HG02943 (cell line): ENCODE measurements around the gene GLS2.
"Not testable (repeated sequence)": the region's sequence is repeated elsewhere in the genome, so short reads cannot be mapped to it uniquely, and the experiment has no call there.

ENCODE experiments used
- ATAC-seq: cut with Tn5 transposase; IDR thresholded peaks from one replicate; pipeline ENCODE4 v1.9.1; 2021; ENCODE audit warnings: mild to moderate bottlenecking, low read depth, moderate library complexity; ENCODE audit not compliant: unreplicated experiment

GLS2 gene

DNA sequence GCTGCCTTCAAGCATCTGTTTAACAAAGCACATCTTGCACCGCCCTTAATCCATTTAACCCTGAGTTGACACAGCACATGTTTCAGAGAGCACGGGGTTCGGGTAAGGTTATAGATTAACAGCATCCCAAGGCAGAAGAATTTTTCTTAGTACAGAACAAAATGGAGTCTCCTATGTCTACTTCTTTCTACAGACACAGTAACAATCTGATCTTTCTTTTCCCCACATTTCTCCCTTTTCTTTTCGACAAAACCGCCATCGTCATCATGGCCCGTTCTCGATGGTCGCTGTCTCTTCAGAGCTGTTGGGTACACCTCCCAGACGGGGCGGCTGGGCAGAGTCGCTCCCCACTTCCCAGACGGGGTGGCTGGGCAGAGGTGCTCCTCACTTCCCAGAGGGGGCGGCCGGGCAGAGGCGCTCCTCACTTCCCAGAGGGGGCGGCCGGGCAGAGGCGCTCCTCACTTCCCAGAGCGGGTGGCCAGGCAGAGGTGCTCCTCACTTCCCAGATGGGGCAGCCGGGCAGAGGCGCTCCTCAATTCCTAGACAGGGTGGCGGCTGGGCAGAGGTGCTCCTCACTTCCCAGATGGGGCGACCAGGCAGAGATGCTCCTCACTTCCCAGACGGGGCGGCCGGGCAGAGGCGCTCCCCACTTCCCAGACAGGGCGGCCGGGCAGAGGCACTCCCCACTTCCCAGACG lies 5.6 kb upstream of the GLS2 start:
- not testable (repeated sequence) for ATAC-seq

DNA sequence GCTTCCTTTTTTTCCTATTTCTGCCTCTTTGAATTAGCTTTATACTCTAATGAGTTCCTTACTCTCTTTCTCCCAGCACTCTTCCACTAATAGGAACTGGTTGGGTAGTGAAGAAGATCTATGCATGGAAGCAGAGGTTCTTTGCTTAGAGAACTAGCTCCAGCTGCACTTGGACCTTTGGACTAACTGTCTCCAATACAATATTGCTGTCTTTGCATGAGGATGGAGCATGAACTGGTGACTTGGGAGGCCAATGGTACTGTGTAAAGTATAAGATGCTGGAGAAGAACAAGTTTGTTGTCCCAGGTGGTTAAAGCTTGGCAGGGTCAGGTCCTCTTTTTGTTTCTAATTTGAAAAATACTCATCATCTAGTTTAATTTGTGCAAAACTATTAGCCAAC lies 2.4 kb upstream of the GLS2 start:
- ATAC-seq: no peak

DNA sequence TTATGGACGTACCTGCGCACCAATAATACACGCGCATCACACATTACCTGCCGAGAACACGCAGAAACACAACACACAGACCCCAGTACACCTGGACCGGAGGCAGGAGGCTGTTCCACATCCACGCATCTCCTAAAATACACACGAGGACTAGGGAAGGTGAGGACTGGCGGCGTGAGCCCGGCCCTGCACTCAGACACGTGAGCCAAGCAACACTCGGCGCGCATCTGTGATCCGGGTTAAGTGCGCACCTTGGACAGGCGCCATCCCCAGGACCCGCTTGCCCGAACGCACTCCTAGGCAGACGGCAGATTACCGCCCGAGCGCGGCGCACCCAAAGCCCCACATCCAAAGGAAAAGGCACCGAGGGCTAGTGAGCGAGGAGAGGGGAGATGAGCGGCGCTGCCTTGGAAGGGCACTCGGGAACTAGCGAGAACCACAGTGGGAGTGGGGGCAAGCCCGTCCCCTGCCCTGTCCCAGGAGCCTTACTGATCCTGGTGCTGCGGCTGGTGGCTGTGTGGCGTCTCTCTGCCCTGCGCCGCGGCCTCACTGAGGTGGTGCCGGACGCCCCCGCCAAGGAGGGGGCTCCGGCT lies 417 bp downstream of the GLS2 start:
- peak; percentile 27 for ATAC-seq

DNA sequence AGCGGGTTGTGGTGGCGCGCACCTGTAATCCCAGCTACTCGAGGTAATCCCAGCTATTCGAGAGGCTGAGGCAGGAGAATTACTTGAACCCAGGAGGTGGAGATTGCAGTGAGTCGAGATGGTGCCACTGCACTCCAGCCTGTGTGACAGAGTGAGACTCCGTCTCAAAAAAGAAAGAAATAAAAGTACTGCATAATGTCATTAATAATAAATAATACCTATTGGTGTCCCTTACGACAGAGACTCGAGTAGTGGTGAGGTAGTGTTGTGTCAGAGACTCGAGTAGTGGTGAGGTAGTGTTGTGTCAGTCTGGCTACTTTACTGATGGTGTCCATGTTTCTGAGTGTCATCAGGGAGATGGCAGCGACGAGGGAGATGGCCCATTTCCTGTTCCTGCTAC lies 1.3 kb downstream of the GLS2 start:
- ATAC-seq: no peak

DNA sequence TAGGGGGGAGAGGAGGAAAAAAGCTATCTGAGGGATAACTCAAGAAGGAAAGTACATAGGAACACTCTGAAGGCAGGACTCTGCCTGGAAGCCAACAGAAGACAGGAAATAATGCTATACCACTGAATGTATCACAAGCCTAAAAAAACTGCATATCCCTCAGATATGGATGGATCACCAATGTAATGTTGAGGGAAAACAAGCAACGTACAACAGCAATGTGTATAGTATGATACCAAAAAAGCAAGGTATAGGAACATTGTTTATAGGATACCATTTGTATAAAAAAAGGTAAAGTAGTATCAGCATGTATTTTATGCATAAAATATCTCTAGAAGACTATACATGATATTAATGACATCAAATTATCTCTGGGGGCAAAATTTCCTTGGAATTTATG lies 3.4 kb downstream of the GLS2 start:
- no peak for ATAC-seq

DNA sequence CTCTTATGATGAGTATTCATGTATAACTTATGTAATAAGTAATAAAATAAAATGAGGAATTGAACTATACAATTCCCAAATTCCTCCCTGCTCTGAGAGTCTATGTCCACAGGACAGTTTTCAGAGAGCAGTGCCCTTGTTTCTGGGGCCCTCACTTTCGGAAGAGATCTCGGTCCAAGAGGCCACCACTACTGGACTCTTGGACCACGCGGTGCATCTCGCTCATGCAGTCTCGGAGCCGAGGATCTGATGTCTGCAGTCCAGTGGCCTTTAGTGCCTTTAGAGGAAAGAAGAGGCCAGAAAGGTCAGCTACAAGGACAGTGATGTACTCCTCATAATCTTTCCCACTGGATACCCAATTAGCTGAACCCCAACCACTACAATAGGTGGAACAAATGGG lies 8.3 kb downstream of the GLS2 start:
- ATAC-seq: no peak

DNA sequence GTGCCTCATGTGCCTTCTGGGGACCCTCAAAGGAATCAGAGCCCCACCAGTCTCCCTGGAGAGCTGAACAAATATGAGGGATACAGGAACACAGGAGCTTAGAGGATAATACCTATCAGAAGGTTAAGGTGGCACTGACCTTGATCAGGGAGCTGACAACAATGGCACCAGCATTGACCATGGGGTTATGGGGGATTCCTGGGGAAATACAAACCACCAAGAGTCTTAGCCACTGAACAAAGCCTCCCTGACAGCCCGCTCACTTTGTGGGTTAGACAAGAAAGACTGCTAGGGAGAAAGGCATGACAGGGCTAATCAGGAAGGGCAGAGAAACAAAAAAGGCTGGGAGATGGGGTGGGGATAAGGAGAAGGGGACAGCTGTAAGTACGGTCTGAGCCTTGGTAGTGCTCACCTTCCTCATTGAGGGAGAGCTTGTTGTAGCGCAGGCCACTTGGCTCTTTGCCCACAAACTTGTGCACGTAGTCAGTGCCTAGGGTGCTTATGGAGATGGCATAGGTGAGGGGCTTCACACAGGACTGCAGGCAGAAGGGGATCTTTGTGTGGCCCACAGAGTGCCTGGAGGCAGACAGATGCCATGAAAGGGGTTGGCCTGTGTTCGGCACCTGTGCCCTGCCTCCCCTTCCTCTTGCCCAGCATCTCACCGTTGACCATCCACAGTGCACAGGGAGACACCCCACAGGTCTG lies 10.3 kb downstream of the GLS2 start:
- no peak for ATAC-seq

- ATAC-seq: no peak
Measured at GRCh38 chr12:56476972-56477432, 11.0 kb downstream of the GLS2 start.

GRCh38 chr12:56476143-56476542 lies 11.8 kb downstream of the GLS2 start:
- no peak for ATAC-seq

- no peak for ATAC-seq
Measured at GRCh38 chr12:56474389-56474788, 13.6 kb downstream of the GLS2 start.

- no peak for ATAC-seq
Measured at GRCh38 chr12:56469007-56469930, 18.7 kb downstream of the GLS2 start.

DNA sequence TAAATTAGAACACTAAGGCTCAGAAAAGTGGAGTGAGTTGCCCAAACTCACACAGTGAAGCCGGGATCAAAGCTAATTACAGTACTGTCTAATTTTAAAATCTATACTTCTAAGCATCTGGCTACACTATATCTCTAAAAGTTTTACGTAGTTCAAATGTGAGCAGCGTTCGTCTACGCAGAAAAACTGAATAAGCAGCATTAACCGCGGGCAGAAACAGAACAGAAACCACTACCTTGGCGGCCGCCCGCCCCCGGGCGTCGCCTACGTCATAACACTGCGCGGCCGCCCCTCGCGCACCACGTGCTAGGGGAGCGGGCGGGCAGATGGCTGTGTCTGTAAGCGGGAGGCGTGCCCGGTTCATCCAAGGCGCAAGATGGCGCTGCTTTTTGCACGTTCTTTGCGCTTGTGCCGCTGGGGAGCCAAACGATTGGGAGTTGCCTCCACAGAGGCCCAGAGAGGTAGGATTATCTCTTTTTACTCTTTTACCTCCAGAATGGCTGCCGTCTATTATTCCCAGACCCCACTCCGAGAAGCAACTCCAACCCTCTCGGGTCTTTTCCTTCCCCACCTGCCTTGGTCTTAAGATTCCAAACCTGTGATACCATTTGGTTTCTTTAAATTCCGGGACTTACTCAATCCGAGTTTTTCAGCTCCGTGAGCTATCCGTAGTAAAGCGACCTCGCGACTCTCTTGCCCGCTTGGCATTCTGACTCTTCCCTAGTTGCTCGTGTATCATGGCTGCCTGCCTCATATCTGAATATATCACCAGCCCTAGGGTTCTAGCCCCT lies 19.6 kb downstream of the GLS2 start, which contains the start of gene SPRYD4:
Gene SPRYD4 (plus strand): TSS at position 363 of the 791 bp plus-strand sequence. CDS start 14 bp downstream, at position 377.
- peak; percentile 75 for ATAC-seq

- no peak for ATAC-seq
Measured at GRCh38 chr12:56462565-56462964, 25.4 kb downstream of the GLS2 start.

DNA sequence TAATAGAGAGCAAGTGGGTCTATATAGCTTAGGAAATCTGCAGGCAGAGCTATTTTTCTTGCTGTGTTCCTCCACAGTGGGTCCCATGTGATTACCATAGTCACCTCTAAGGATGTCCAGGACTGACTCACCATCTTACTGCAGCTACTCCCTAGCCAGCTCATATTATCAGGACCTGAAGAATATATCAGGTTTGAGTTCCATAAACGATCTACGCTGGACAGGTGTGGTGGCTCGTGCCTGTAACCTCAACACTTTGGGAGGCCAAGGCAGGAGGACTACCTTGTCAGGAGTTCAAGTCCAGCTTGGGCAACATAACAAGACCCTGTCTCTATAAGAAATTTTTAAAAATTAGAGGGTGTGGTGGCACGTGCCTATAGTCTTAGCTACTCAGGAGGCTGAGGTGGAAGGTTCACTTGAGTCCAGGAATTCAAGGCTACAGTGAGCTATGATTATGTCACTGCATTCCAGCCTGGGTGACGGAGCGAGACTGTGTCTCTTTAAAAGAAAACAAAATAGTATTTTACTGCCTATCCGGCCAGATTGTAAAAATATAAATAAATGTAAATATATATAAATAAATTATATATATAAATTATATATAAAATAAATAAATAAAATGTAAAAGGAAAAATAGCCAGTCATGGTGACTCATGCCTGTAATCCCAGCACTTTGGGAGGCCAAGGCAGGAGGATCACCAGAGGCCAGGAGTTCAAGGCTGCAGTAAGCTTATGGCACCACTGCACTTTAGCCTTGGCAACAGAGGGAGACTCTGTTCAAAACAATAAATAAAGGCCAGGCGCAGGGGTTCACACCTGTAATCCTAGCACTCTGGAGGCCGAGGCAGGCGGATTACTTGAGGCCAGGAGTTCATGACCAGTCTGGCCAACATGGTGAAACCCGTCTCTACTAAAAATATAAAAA lies 26.5 kb downstream of the GLS2 start:
- no peak for ATAC-seq

DNA sequence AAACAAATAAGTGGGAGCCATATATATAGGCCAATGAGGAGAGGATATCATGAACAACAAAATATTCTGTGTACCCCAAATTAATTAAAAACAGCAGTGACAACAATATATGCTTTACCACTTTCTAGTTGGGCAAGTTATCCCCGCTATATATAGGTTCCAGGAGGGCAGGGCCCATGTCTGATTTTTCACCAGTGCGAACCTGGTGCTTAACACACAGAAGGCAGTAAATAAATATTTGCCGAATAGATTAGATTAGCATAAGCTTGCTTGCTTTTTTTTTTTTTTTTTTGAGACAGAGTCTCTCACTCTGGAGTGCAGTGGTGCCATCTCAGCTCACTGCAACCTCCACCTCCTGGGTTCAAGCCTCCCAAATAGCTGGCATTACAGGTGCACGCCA lies 30.1 kb downstream of the GLS2 start:
- ATAC-seq: no peak

- ATAC-seq: no peak
Measured at GRCh38 chr12:56454557-56454956, 33.4 kb downstream of the GLS2 start, which contains the start of gene MIP. MIP (minus strand) TSS chr12:56454657; CDS start chr12:56454613, 44 bp downstream.

- ATAC-seq: no peak
Measured at GRCh38 chr12:56451147-56451546, 36.8 kb downstream of the GLS2 start.

DNA sequence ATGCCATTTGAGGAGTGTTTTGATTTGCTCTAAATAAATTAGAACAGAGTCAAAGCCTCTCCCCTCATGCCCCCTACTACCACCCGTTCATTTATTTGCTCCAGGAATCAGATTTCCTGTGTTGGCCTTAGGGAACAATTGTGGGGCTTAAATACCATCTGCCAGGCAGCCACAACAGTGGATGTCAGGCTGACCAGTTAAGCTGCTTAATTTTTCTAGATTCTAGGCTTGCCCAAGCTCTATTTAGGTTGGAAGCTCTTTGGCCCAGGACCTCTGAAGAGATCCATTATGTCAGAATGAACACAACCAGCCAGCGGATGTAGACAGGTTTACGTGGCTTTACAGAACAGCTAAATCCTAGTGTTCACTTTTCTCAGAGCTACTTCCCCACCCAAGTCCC lies 37.7 kb downstream of the GLS2 start:
- ATAC-seq: no peak

- no peak for ATAC-seq
Measured at GRCh38 chr12:56449622-56449984, 38.4 kb downstream of the GLS2 start.
